ENCODE measurements around the gene SIGLEC11. TPM values are rescaled to one million over a fixed set of nuclear protein-coding genes. Genes with fewer than 3 reads are reported as not detected.

SIGLEC11 gene
- polyA plus RNA-seq, 1 donor from 2014 or later, result not detected

- Histone ChIP-seq H3K27me3 (ENCODE audit: insufficient read depth, low read depth, low read length) (no peaks in the 10 kb centered on the region), H4K20me1 (ENCODE audit: insufficient read depth) (no peaks in the 10 kb centered on the region), H3K4me2 (ENCODE audit: low read length) (no peak overlapping the region), H3F3A (ENCODE audit: insufficient read depth, low read length, poor library complexity, severe bottlenecking) (no peaks in the 10 kb centered on the region), H3K36me3 (ENCODE audit: insufficient read depth, low read length) (no peaks in the 10 kb centered on the region), H2AFZ (ENCODE audit: low read depth, low read length) (no peak overlapping the region), H3K27ac (ENCODE audit: low read length) (no peak overlapping the region), H3K9me2 (ENCODE audit: insufficient read depth, low read length) (no peaks in the 10 kb centered on the region), H3K79me2 (replicated peaks; ENCODE audit: insufficient read depth, low read length) (no peaks in the 10 kb centered on the region), H3K4me3 (ENCODE audit: low read length) (no peak overlapping the region), H3K9me3 (ENCODE audit: low read length) (no peaks in the 10 kb centered on the region), H3K9ac (ENCODE audit: low read length) (no peak overlapping the region)
- TF ChIP-seq TAF1 (IDR thresholded peaks at IDR 0.05; ENCODE audit: low read depth) (no peak), EP300 (conservative IDR thresholded peaks at IDR 0.05; ENCODE audit: poor library complexity, severe bottlenecking) (no peak), REST (IDR thresholded peaks at IDR 0.05; ENCODE audit: borderline replicate concordance) (no peak), EZH2 (IDR thresholded peaks at IDR 0.05; ENCODE audit: borderline replicate concordance, insufficient read depth, low read length, poor library complexity, severe bottlenecking) (no peak), SMC3 (conservative IDR thresholded peaks at IDR 0.05; ENCODE audit: poor library complexity) (no peak), MXI1 (conservative IDR thresholded peaks at IDR 0.05; ENCODE audit: poor library complexity, severe bottlenecking) (no peak), POLR2AphosphoS5 (IDR thresholded peaks at IDR 0.05) (no peak), RAD21 (conservative IDR thresholded peaks at IDR 0.05) (no peak)
- TF ChIP-seq, protein P1, sequence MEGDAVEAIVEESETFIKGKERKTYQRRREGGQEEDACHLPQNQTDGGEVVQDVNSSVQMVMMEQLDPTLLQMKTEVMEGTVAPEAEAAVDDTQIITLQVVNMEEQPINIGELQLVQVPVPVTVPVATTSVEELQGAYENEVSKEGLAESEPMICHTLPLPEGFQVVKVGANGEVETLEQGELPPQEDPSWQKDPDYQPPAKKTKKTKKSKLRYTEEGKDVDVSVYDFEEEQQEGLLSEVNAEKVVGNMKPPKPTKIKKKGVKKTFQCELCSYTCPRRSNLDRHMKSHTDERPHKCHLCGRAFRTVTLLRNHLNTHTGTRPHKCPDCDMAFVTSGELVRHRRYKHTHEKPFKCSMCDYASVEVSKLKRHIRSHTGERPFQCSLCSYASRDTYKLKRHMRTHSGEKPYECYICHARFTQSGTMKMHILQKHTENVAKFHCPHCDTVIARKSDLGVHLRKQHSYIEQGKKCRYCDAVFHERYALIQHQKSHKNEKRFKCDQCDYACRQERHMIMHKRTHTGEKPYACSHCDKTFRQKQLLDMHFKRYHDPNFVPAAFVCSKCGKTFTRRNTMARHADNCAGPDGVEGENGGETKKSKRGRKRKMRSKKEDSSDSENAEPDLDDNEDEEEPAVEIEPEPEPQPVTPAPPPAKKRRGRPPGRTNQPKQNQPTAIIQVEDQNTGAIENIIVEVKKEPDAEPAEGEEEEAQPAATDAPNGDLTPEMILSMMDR (IDR thresholded peaks at IDR 0.05; ENCODE audit: poor library complexity, severe bottlenecking), result no peak
These were observed 4.9 kb downstream of the SIGLEC11 start for GRCh38 chr19:49956115-49956495.

DNA sequence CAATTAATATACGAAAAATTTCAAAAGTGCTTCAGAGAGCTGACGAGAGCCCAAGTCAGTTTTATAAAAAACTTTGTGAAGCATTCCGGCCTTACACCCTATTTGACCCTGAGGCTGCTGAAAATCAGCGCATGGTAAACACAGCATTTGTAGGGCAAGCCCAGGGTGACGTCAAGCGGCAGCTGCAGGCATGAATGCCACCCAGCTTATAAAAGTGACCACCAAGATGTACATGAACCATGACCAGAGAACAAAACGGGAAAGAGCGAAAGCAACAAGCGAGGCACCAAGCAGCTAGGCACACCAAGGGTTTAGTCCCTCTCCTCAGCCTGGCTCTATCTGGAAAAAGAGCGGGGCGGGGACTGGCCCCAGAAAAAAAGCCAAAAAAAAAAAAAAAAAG is 6.0 kb downstream of the SIGLEC11 start:
- no peaks in the 10 kb centered on the region for H3F3A ChIP-seq (ENCODE audit: insufficient read depth, low read length, poor library complexity, severe bottlenecking)
- H3K9ac ChIP-seq (ENCODE audit: low read length), result no peak overlapping the region
- H3K36me3 ChIP-seq (ENCODE audit: insufficient read depth, low read length), result no peaks in the 10 kb centered on the region
- H3K4me2 ChIP-seq (ENCODE audit: low read length), result no peak overlapping the region
- no peak overlapping the region for H2AFZ ChIP-seq (ENCODE audit: low read depth, low read length)
- no peak overlapping the region for H3K4me3 ChIP-seq (ENCODE audit: low read length)
- H4K20me1 ChIP-seq (ENCODE audit: insufficient read depth), result no peaks in the 10 kb centered on the region
- no peaks in the 10 kb centered on the region for H3K9me2 ChIP-seq (ENCODE audit: insufficient read depth, low read length)
- H3K79me2 ChIP-seq (replicated peaks; ENCODE audit: insufficient read depth, low read length), result no peaks in the 10 kb centered on the region
- H3K27me3 ChIP-seq (ENCODE audit: insufficient read depth, low read depth, low read length), result no peaks in the 10 kb centered on the region
- H3K9me3 ChIP-seq (ENCODE audit: low read length), result no peaks in the 10 kb centered on the region
- H3K27ac ChIP-seq (ENCODE audit: low read length), result no peak overlapping the region
- TF ChIP-seq, protein P1 (IDR thresholded peaks at IDR 0.05; ENCODE audit: poor library complexity, severe bottlenecking), result no peak
- no peak for TF ChIP-seq SMC3 (conservative IDR thresholded peaks at IDR 0.05; ENCODE audit: poor library complexity)
- no peak for TF ChIP-seq EP300 (conservative IDR thresholded peaks at IDR 0.05; ENCODE audit: poor library complexity, severe bottlenecking)
- no peak for TF ChIP-seq TAF1 (IDR thresholded peaks at IDR 0.05; ENCODE audit: low read depth)
- no peak for TF ChIP-seq RAD21 (conservative IDR thresholded peaks at IDR 0.05)
- TF ChIP-seq REST (IDR thresholded peaks at IDR 0.05; ENCODE audit: borderline replicate concordance), result no peak
- TF ChIP-seq MXI1 (conservative IDR thresholded peaks at IDR 0.05; ENCODE audit: poor library complexity, severe bottlenecking), result no peak
- TF ChIP-seq EZH2 (IDR thresholded peaks at IDR 0.05; ENCODE audit: borderline replicate concordance, insufficient read depth, low read length, poor library complexity, severe bottlenecking), result no peak
- TF ChIP-seq POLR2AphosphoS5 (IDR thresholded peaks at IDR 0.05), result no peak

All from neural cell (in vitro differentiated cells).